K562 (cell line): Measurements from ENCODE around the gene WWOX. TPM values are rescaled to one million over a fixed set of nuclear protein-coding genes. Genes with fewer than 3 reads are reported as not detected.

ENCODE experiments used
- ATAC-seq: fragments of 200-7000 bp; cut with Tn5 transposase; 3 replicates; pipeline ENCODE4 v1.9.1; 2020; ENCODE audit warnings: moderate library complexity
- BruUV-seq: library from RNA; stranded (reverse); fragments of 400-500 nt; replicated peaks from 2 replicates; lab custom pipeline; 2021; lab: Mats Ljungman, UMichigan
- CTCF ChIA-PET: fragments of 300-600 bp; formaldehyde crosslinking; extraction: SDS; loops from one replicate; lab custom pipeline; 2021; ENCODE audit warnings: low intra/inter-chr PET ratio; lab: Yijun Ruan, JAX
- POLR2A ChIA-PET: fragments of 300-600, 350-650 bp; sonication (Branson Sonifier 250); formaldehyde crosslinking; extraction: SDS; loops from one replicate; lab custom pipeline; 2021; ENCODE audit warnings: antibody characterized with exemption, inconsistent platforms; lab: Yijun Ruan, JAX
- DNase-seq, 4 experiments: peaks; one replicate each; pipeline versions ENCODE4 v3.0.0 to v3.0.0-alpha.2; 2011 to 2018; ENCODE audit warnings: low spot score in 3 of 4, mixed read lengths in 3 of 4; ENCODE audit errors: extremely low read depth in 1 of 4
- FAIRE-seq: peaks from 2 replicates; lab custom pipeline; 2011; peaks lifted over from hg19 to GRCh38; lab: Jason Lieb, UNC
- H2AFZ ChIP-seq: 2 replicates; pipeline ENCODE4 v1.6.0; 2011; ENCODE audit warnings: low read depth, low read length, control low read depth, inconsistent platforms
- H3K27ac ChIP-seq: fragments of 200-600 bp; 3 replicates; pipeline ENCODE4 v1.8.0; 2011; ENCODE audit warnings: low read depth, mild to moderate bottlenecking, control low read depth, inconsistent platforms, low read length, moderate library complexity, mixed read lengths; ENCODE audit errors: extremely low read depth
- H3K27me3 ChIP-seq, 2 experiments: fragments of 300-600 bp in 1 of 2; 2 replicates in 1 of 2; 3 replicates in 1 of 2; pipeline versions ENCODE4 v1.6.0 to v1.8.0; 2011; ENCODE audit warnings: inconsistent platforms in 2 of 2, low read length in 2 of 2, mild to moderate bottlenecking in 1 of 2, mixed read lengths in 1 of 2, moderate library complexity in 1 of 2; ENCODE audit not compliant: control insufficient read depth in 2 of 2, insufficient read depth in 2 of 2
- H3K36me3 ChIP-seq: fragments of 300-600 bp; 3 replicates; pipeline ENCODE4 v1.8.0; 2011; ENCODE audit warnings: mild to moderate bottlenecking, low read length, inconsistent platforms; ENCODE audit not compliant: control insufficient read depth, insufficient read depth
- H3K4me1 ChIP-seq, 2 experiments: fragments of 200-600 bp in 1 of 2; replicated peaks in 1 of 2; 2 replicates in 1 of 2; 3 replicates in 1 of 2; pipeline versions ENCODE4 v1.5.1 to v1.8.0; 2011; ENCODE audit warnings: inconsistent platforms in 2 of 2, low read length in 2 of 2, mild to moderate bottlenecking in 1 of 2, mixed read lengths in 1 of 2, moderate library complexity in 1 of 2; ENCODE audit not compliant: control insufficient read depth in 2 of 2, insufficient read depth in 2 of 2
- H3K4me2 ChIP-seq: 2 replicates; pipeline ENCODE4 v1.6.1; 2011; ENCODE audit warnings: low read length, control low read depth, inconsistent platforms, mixed read lengths; ENCODE audit not compliant: insufficient read depth
- H3K4me3 ChIP-seq: fragments of 200-600 bp; sonication (generic), shearing (Covaris generic); 2 replicates; pipeline ENCODE4 v1.5.1; 2016; ENCODE audit warnings: control low read depth, inconsistent platforms
- H3K79me2 ChIP-seq: fragments of 200-600 bp; 3 replicates; pipeline ENCODE4 v1.8.0; 2011; ENCODE audit warnings: low read length, inconsistent platforms; ENCODE audit not compliant: control insufficient read depth, insufficient read depth
- H3K9ac ChIP-seq, 2 experiments: 2 replicates each; pipeline versions ENCODE4 v1.6.0 to v1.6.1; 2011; ENCODE audit warnings: low read depth in 2 of 2, low read length in 2 of 2, control low read depth in 1 of 2, inconsistent platforms in 1 of 2, mild to moderate bottlenecking in 1 of 2, mixed read lengths in 1 of 2; ENCODE audit not compliant: insufficient read depth in 1 of 2
- H3K9me1 ChIP-seq: one replicate; pipeline ENCODE4 v1.6.0; 2011; ENCODE audit warnings: inconsistent platforms, mild to moderate bottlenecking, low read length, moderate library complexity; ENCODE audit not compliant: control insufficient read depth, insufficient read depth
- H3K9me3 ChIP-seq: replicated peaks from 2 replicates; pipeline ENCODE4 v1.5.1; 2011; ENCODE audit warnings: low read depth, low read length, inconsistent platforms; ENCODE audit not compliant: control insufficient read depth, insufficient read depth
- H4K20me1 ChIP-seq: replicated peaks from 2 replicates; pipeline ENCODE4 v1.6.1; 2011; ENCODE audit warnings: low read length, inconsistent platforms, mixed read lengths; ENCODE audit not compliant: control insufficient read depth, insufficient read depth
- BHLHE40 ChIP-seq: IDR thresholded peaks from 2 replicates; pipeline ENCODE4 v1.6.1; 2011; ENCODE audit warnings: low read length, improper control_type of control experiment
- HIVEP1 ChIP-seq: fragments of 250-450 bp; sonication (Bioruptor Pico); IDR thresholded peaks from 2 replicates; pipeline ENCODE4 v1.4.0; 2020; ENCODE audit warnings: mild to moderate bottlenecking
- KAT8 ChIP-seq: fragments of 450-650 bp; IDR thresholded peaks from 2 replicates; pipeline ENCODE4 v1.6.1; 2016; ENCODE audit warnings: low read depth, mild to moderate bottlenecking
- MYNN ChIP-seq, 2 experiments: sonication (generic); formaldehyde crosslinking in 1 of 2; IDR thresholded peaks; 2 replicates each; pipeline versions ENCODE4 v1.5.0 to v1.6.1; 2016 to 2020; ENCODE audit warnings: antibody characterized with exemption in 1 of 2, missing genetic modification reagents in 1 of 2
- RBM14 ChIP-seq: fragments of 200-400 bp; formaldehyde crosslinking; IDR thresholded peaks from 2 replicates; pipeline ENCODE4 v1.6.1; 2018; ENCODE audit warnings: low read depth, mild to moderate bottlenecking, low read length, moderate library complexity, borderline replicate concordance; ENCODE audit not compliant: insufficient read depth
- SIN3B ChIP-seq: fragments of 450-650 bp; IDR thresholded peaks from 2 replicates; pipeline ENCODE4 v1.6.1; 2017; ENCODE audit warnings: low read depth, mild to moderate bottlenecking, moderate library complexity
- U2AF2 ChIP-seq: fragments of 200-400 bp; formaldehyde crosslinking; optimal IDR thresholded peaks from 2 replicates; pipeline ENCODE3; 2017; ENCODE audit warnings: low read depth, mild to moderate bottlenecking, low read length
- ZBED1 ChIP-seq: IDR thresholded peaks from 2 replicates; pipeline ENCODE4 v1.6.1; 2014
- ZNF121 ChIP-seq: sonication (generic); formaldehyde crosslinking; conservative IDR thresholded peaks from 2 replicates; pipeline ENCODE4 v1.8.0; 2022; ENCODE audit warnings: missing genetic modification reagents
- ZNF316 ChIP-seq: fragments of 450-650 bp; IDR thresholded peaks from 2 replicates; pipeline ENCODE4 v1.6.1; 2016
- ZNF347 ChIP-seq: fragments of 450-650 bp; formaldehyde crosslinking; IDR thresholded peaks from 2 replicates; pipeline ENCODE4 v1.4.0; 2020; ENCODE audit warnings: low read depth, mild to moderate bottlenecking, moderate library complexity
- WGBS: fragments of 100-300 bp; shearing (Covaris generic); methylation state at CpG from one replicate; pipeline ENCODE4 v1.1.6; 2016; ENCODE audit warnings: low coverage, mixed read lengths; ENCODE audit not compliant: insufficient coverage; ENCODE audit errors: missing lambda C conversion rate; 5-methylcytosine and 5-hydroxymethylcytosine counted together
- in situ Hi-C: fragments of 300-500 bp; cut with MboI; formaldehyde crosslinking; loops from 4 replicates; pipeline ENCODE4 v1.15.0; 2018; ENCODE audit warnings: inconsistent platforms, mixed read lengths
- intact Hi-C: fragments of 100-400 bp; cut with micrococcal nuclease; formaldehyde crosslinking; loops from 2 replicates; pipeline ENCODE4 v1.14.2; 2022
- polyA plus RNA-seq, 8 experiments: library from polyadenylated mRNA; depleted of rRNA in 4 of 8; stranded (reverse) in 5 of 8; unstranded in 3 of 8; fragments of >200 nt; fragmentation: Nextera tagmentation in 2 of 8; fragmentation: Illumina TruSeq in 1 of 8; extraction: Ambion mirVana in 2 of 8; extraction: Trizol in 1 of 8; gene quantifications; 2 replicates each; pipeline versions ENCODE4 v1.2.1 to v1.2.3, GENCODE V29; 2011 to 2014; ENCODE audit warnings: inconsistent platforms in 1 of 8, missing spikeins in 1 of 8
- total RNA-seq, 7 experiments: library from RNA; depleted of rRNA in 6 of 7; stranded (reverse); fragments of >200 nt in 6 of 7; fragmentation: Illumina TruSeq in 2 of 7; extraction: Trizol in 2 of 7; gene quantifications; 2 replicates each; pipeline versions ENCODE4 v1.2.1 to v1.2.3, GENCODE V29; 2011 to 2021; ENCODE audit warnings: low replicate concordance in 1 of 7

Gene WWOX
- total and polyA plus RNA-seq, 9 of the 15 experiments (the other 6 are each of a cell fraction or from before 2014, with no cell fraction given), result 1.6 to 22.7 (median 8.1) TPM

DNA sequence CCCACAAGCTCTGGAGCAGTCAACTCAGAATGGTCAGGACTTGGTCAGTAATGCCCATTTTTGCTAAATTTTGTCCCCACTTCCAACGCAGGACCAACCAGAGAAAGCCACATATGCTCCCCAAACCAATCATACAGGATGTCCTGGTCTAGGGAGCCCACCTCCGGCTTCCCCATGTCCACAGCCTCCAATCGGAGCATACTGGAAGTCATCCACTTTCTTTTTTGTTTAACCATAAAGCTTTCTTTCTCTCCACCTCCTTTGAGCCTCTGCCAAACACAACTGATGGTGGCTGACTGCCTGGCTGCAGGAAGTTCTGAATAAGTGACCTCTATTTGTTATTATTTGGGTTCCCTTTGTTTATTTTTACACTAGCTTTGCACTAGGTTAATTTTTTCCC is 549.1 kb downstream of the WWOX start:
- Histone ChIP-seq H3K79me2 (no peaks in the 10 kb centered on the region), H3K9me3 (no peaks in the 10 kb centered on the region), H3K9ac (no peak overlapping the region), H2AFZ (no peak overlapping the region), H4K20me1 (no peaks in the 10 kb centered on the region)
- CTCF ChIA-PET, result no interaction called here
- no peak for TF ChIP-seq U2AF2
- TF ChIP-seq ZNF347, result no peak
- no peak for TF ChIP-seq ZBED1
- TF ChIP-seq BHLHE40, result no peak
- TF ChIP-seq, all 486 proteins: peak for 0
- no peak for DNase-seq
- Histone ChIP-seq H3K4me1 (no peaks in the 10 kb centered on the region), H3K27ac (no peak overlapping the region), H3K9me1 (no peaks in the 10 kb centered on the region), H3K4me2 (no peak overlapping the region), H3K36me3 (no peaks in the 10 kb centered on the region), H3K4me3 (no peak overlapping the region), H3K27me3 (peaks cover 0 to 12% of the 10 kb centered on the region in 2 experiments; a peak in 1 of 5 replicates)
- in situ Hi-C loops (no loop called here), intact Hi-C loops (no loop called here)
- POLR2A ChIA-PET, result no interaction called here
- FAIRE-seq, result no peak
- WGBS, result 0% methylated on average over 3 of the region's 3 CpGs
- ATAC-seq, result no peak
- BruUV-seq, result no TSS peak

GRCh38 chr16:78650339-78651074 is 551.1 kb downstream of the WWOX start:
- CTCF ChIA-PET, result no interaction called here
- no peak overlapping the region for H2AFZ ChIP-seq
- H3K4me2 ChIP-seq, result no peak overlapping the region
- H3K36me3 ChIP-seq, result no peaks in the 10 kb centered on the region
- POLR2A ChIA-PET, result no interaction called here
- no peaks in the 10 kb centered on the region for H3K4me1 ChIP-seq
- intact Hi-C loops, result no loop called here
- H3K27ac ChIP-seq, result no peak overlapping the region
- no peaks in the 10 kb centered on the region for H4K20me1 ChIP-seq
- H3K27me3 ChIP-seq, result peaks cover 0 to 7% of the 10 kb centered on the region in 2 experiments; a peak in 1 of 5 replicates
- in situ Hi-C loops, result no loop called here
- H3K4me3 ChIP-seq, result no peak overlapping the region
- H3K9me1 ChIP-seq, result no peaks in the 10 kb centered on the region
- 7% methylated on average over 8 of the region's 8 CpGs for whole genome bisulfite sequencing
- H3K9me3 ChIP-seq, result no peaks in the 10 kb centered on the region
- DNase-seq (no peak), FAIRE-seq (no peak), ATAC-seq (no peak)
- BruUV-seq, result no TSS peak
- TF ChIP-seq RBM14 (no peak), MYNN (IDR thresholded peaks at IDR 0.05) (no peak), MYNN (CRISPR knock-in tag; IDR thresholded peaks at IDR 0.05) (no peak), HIVEP1 (no peak), ZNF316 (peak; percentile 41; the same call in 1 of the 2 replicates), SIN3B (no peak), KAT8 (no peak), ZNF121 (CRISPR knock-in tag) (no peak)
- H3K79me2 ChIP-seq, result no peaks in the 10 kb centered on the region
- no peak overlapping the region for H3K9ac ChIP-seq
